OCI-LY3 (cell line): Measurements from ENCODE around the gene PTPRN2.

ENCODE experiments used
- EZH2phosphoT487 ChIP-seq: fragments of 200-600 bp; shearing (Covaris generic); IDR thresholded peaks from 2 replicates; pipeline ENCODE4 v1.6.1; 2018; ENCODE audit warnings: antibody characterized with exemption, mixed run types, low read depth
- TF ChIP-seq, protein P1 (sequence below): fragments of 200-600, 300-600 bp; sonication (generic); IDR thresholded peaks from 2 replicates; pipeline ENCODE4 v1.5.1; 2014; ENCODE audit warnings: antibody characterized with exemption, low read length, low read depth

- TF ChIP-seq, protein P1, sequence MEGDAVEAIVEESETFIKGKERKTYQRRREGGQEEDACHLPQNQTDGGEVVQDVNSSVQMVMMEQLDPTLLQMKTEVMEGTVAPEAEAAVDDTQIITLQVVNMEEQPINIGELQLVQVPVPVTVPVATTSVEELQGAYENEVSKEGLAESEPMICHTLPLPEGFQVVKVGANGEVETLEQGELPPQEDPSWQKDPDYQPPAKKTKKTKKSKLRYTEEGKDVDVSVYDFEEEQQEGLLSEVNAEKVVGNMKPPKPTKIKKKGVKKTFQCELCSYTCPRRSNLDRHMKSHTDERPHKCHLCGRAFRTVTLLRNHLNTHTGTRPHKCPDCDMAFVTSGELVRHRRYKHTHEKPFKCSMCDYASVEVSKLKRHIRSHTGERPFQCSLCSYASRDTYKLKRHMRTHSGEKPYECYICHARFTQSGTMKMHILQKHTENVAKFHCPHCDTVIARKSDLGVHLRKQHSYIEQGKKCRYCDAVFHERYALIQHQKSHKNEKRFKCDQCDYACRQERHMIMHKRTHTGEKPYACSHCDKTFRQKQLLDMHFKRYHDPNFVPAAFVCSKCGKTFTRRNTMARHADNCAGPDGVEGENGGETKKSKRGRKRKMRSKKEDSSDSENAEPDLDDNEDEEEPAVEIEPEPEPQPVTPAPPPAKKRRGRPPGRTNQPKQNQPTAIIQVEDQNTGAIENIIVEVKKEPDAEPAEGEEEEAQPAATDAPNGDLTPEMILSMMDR, result no peak
- TF ChIP-seq EZH2phosphoT487, result no peak
These were observed 140.9 kb downstream of the PTPRN2 start for GRCh38 chr7:158446706-158447105.
